A549 (cell line): ENCODE results near the gene ZKSCAN1. TPM values are rescaled to one million over a fixed set of nuclear protein-coding genes. Genes with fewer than 3 reads are reported as not detected.

Experiments used
- ATAC-seq, 2 experiments: fragments of 200-7000 bp in 1 of 2; fragments of >200 bp in 1 of 2; cut with Nextera tagmentation in 1 of 2; cut with Tn5 transposase in 1 of 2; 3 replicates each; pipeline versions ENCODE4 v1.8.0 to v1.9.1; 2018 to 2020; ENCODE audit warnings: mild to moderate bottlenecking in 1 of 2, moderate library complexity in 1 of 2
- CTCF ChIA-PET: fragments of 300-600 bp; sonication (Branson Sonifier 250); formaldehyde crosslinking; extraction: SDS; loops from one replicate; lab custom pipeline; 2021; ENCODE audit warnings: antibody characterized with exemption, inconsistent platforms; lab: Yijun Ruan, JAX
- POLR2A ChIA-PET: fragments of 350-600 bp; formaldehyde crosslinking; extraction: SDS; loops from one replicate; lab custom pipeline; 2021; ENCODE audit warnings: antibody characterized with exemption, inconsistent platforms; lab: Yijun Ruan, JAX
- DNase-seq, 2 experiments: peaks; one replicate each; pipeline versions ENCODE4 v3.0.0 to v3.0.0-alpha.2; 2011 to 2016; ENCODE audit warnings: low read depth in 1 of 2, low spot score in 1 of 2
- FAIRE-seq: peaks from 2 replicates; lab custom pipeline; 2011; peaks lifted over from hg19 to GRCh38; lab: Jason Lieb, UNC
- H3K27ac ChIP-seq, 2 experiments: fragments of >200 bp; sonication (Bioruptor Twin); formaldehyde crosslinking; 3 replicates each; pipeline ENCODE4 v1.5.1; 2016 to 2017
- H3K4me1 ChIP-seq: fragments of >200 bp; sonication (Bioruptor Twin); formaldehyde crosslinking; 3 replicates; pipeline ENCODE4 v1.6.1; 2016
- H3K4me2 ChIP-seq: fragments of >200 bp; sonication (Bioruptor Twin); formaldehyde crosslinking; 3 replicates; pipeline ENCODE4 v1.6.1; 2016
- H3K4me3 ChIP-seq: fragments of >200 bp; sonication (Bioruptor Twin); formaldehyde crosslinking; 3 replicates; pipeline ENCODE4 v1.5.1; 2016
- H3K9me3 ChIP-seq: fragments of >200 bp; sonication (Bioruptor Twin); formaldehyde crosslinking; 3 replicates; pipeline ENCODE4 v1.6.1; 2016
- BHLHE40 ChIP-seq: IDR thresholded peaks from 2 replicates; pipeline ENCODE4 v1.6.1; 2012; ENCODE audit warnings: low read depth, low read length, inconsistent platforms
- CBX2 ChIP-seq: fragments of 200-600 bp; sonication (generic); IDR thresholded peaks from 2 replicates; pipeline ENCODE4 v1.6.1; 2016; ENCODE audit warnings: low read depth, mild to moderate bottlenecking, borderline replicate concordance
- CBX8 ChIP-seq: fragments of 200-600 bp; sonication (generic); IDR thresholded peaks from 2 replicates; pipeline ENCODE4 v1.6.1; 2016
- CEBPB ChIP-seq, 2 experiments: fragments of >200 bp in 1 of 2; sonication (Bioruptor Twin) in 1 of 2; formaldehyde crosslinking in 1 of 2; IDR thresholded peaks; 2 replicates each; pipeline ENCODE4 v1.6.1; 2012 to 2016
- EHMT2 ChIP-seq: fragments of 200-600 bp; sonication (generic); IDR thresholded peaks from 2 replicates; pipeline ENCODE4 v1.6.1; 2016; ENCODE audit warnings: antibody characterized with exemption, low read depth, mild to moderate bottlenecking, moderate library complexity
- ESRRA ChIP-seq: fragments of 150-350 bp; IDR thresholded peaks from 2 replicates; pipeline ENCODE4 v1.6.1; 2014; ENCODE audit warnings: mild to moderate bottlenecking, low read length, borderline replicate concordance
- FOSB ChIP-seq: fragments of 250-450 bp; sonication (Bioruptor Pico); IDR thresholded peaks from 2 replicates; pipeline ENCODE4 v1.5.0; 2020; ENCODE audit warnings: mild to moderate bottlenecking, moderate library complexity
- FOSL2 ChIP-seq, 2 experiments: fragments of 450-650 bp in 1 of 2; fragments of >200 bp in 1 of 2; sonication (Bioruptor Twin) in 1 of 2; formaldehyde crosslinking; IDR thresholded peaks; 2 replicates each; pipeline versions ENCODE4 v1.5.0 to v1.6.1; 2016 to 2020; ENCODE audit warnings: mild to moderate bottlenecking in 1 of 2, moderate library complexity in 1 of 2
- FOXS1 ChIP-seq: fragments of 250-450 bp; sonication (Bioruptor Pico); IDR thresholded peaks from 2 replicates; pipeline ENCODE4 v1.5.0; 2020; ENCODE audit warnings: mild to moderate bottlenecking, moderate library complexity
- GATA3 ChIP-seq: IDR thresholded peaks from 2 replicates; pipeline ENCODE4 v1.6.1; 2012; ENCODE audit warnings: borderline replicate concordance
- HDAC2 ChIP-seq: fragments of 200-600 bp; sonication (generic); IDR thresholded peaks from 2 replicates; pipeline ENCODE4 v1.6.1; 2016
- JUN ChIP-seq, 2 experiments: fragments of >200 bp; sonication (Bioruptor Twin); formaldehyde crosslinking; IDR thresholded peaks; 2 replicates in 1 of 2; 3 replicates in 1 of 2; pipeline ENCODE4 v1.6.1; 2016 to 2017
- KDM1A ChIP-seq: fragments of 200-600 bp; sonication (generic); IDR thresholded peaks from 2 replicates; pipeline ENCODE4 v1.6.1; 2016; ENCODE audit warnings: low read depth, mild to moderate bottlenecking
- KDM5A ChIP-seq: fragments of 200-600 bp; sonication (generic); IDR thresholded peaks from 2 replicates; pipeline ENCODE4 v1.6.1; 2016; ENCODE audit warnings: antibody characterized with exemption, mild to moderate bottlenecking
- MAFK ChIP-seq: fragments of 450-650 bp; IDR thresholded peaks from 2 replicates; pipeline ENCODE4 v1.6.1; 2014; ENCODE audit not compliant: partially characterized antibody
- MYC ChIP-seq: IDR thresholded peaks from 2 replicates; pipeline ENCODE4 v1.6.1; 2012; ENCODE audit warnings: mild to moderate bottlenecking, inconsistent platforms, low read length, improper control_type of control experiment, borderline replicate concordance
- NPAS2 ChIP-seq: fragments of 250-450 bp; sonication (Bioruptor Pico); IDR thresholded peaks from 2 replicates; pipeline ENCODE4 v1.8.0; 2022; ENCODE audit warnings: mild to moderate bottlenecking, moderate library complexity, borderline replicate concordance
- POLR2A ChIP-seq: IDR thresholded peaks from 2 replicates; pipeline ENCODE4 v1.6.1; 2012; ENCODE audit warnings: mild to moderate bottlenecking, low read length
- RARB ChIP-seq: fragments of 250-450 bp; sonication (Bioruptor Pico); IDR thresholded peaks from 2 replicates; pipeline ENCODE4 v1.8.0; 2021; ENCODE audit warnings: mild to moderate bottlenecking, moderate library complexity
- RFX5 ChIP-seq: fragments of 450-650 bp; IDR thresholded peaks from 2 replicates; pipeline ENCODE4 v1.7.1; 2014; ENCODE audit warnings: antibody characterized with exemption, mild to moderate bottlenecking, moderate library complexity
- SREBF2 ChIP-seq: fragments of 450-650 bp; IDR thresholded peaks from 2 replicates; pipeline ENCODE4 v1.6.1; 2014; ENCODE audit warnings: mild to moderate bottlenecking, moderate library complexity
- TFCP2L1 ChIP-seq: fragments of 250-450 bp; sonication (Bioruptor Pico); IDR thresholded peaks from 2 replicates; pipeline ENCODE4 v1.5.0; 2021; ENCODE audit warnings: mild to moderate bottlenecking
- TP53 ChIP-seq: fragments of 250-450 bp; sonication (Bioruptor Pico); IDR thresholded peaks from 2 replicates; pipeline ENCODE4 v1.5.0; 2021; ENCODE audit warnings: mild to moderate bottlenecking, moderate library complexity
- ZC3H11A ChIP-seq: fragments of 450-650 bp; IDR thresholded peaks from 2 replicates; pipeline ENCODE4 v1.6.1; 2014; ENCODE audit warnings: antibody characterized with exemption, mild to moderate bottlenecking
- ZFP36 ChIP-seq: fragments of 450-650 bp; IDR thresholded peaks from 2 replicates; pipeline ENCODE4 v1.6.1; 2014; ENCODE audit warnings: borderline replicate concordance; ENCODE audit not compliant: partially characterized antibody
- ZNF302 ChIP-seq: fragments of 250-450 bp; sonication (Bioruptor Pico); IDR thresholded peaks from 2 replicates; pipeline ENCODE4 v1.9.0; 2021; ENCODE audit warnings: inconsistent platforms, mild to moderate bottlenecking, moderate library complexity
- WGBS: methylation state at CpG from one replicate; pipeline ENCODE4 v1.1.6; 2017; ENCODE audit errors: missing lambda C conversion rate; 5-methylcytosine and 5-hydroxymethylcytosine counted together
- polyA plus RNA-seq, 4 experiments: library from polyadenylated mRNA; depleted of rRNA in 3 of 4; stranded (reverse); fragments of >200 nt; fragmentation: RNase III in 1 of 4; extraction: RNeasy Plus Mini Kit Qiagen cat#74134 plus additional on column Dnase treatment in 1 of 4; gene quantifications; 2 replicates in 3 of 4; 3 replicates in 1 of 4; pipeline ENCODE4 v1.2.3, GENCODE V29; 2011 to 2017
- TF ChIP-seq, protein P1 (sequence below): fragments of >200 bp; sonication (Bioruptor Twin); formaldehyde crosslinking; IDR thresholded peaks from 3 replicates; pipeline ENCODE4 v1.6.1; 2016
- TF ChIP-seq, protein P2 (sequence below): fragments of 150-350 bp; IDR thresholded peaks from 2 replicates; pipeline ENCODE4 v1.6.1; 2014; ENCODE audit warnings: low read depth, mild to moderate bottlenecking, low read length
- TF ChIP-seq, protein P3 (sequence below): fragments of >200 bp; sonication (Bioruptor Twin); formaldehyde crosslinking; IDR thresholded peaks from 2 replicates; pipeline ENCODE4 v1.6.1; 2016
- TF ChIP-seq, protein P4 (sequence below): fragments of 450-650 bp; IDR thresholded peaks from 2 replicates; pipeline ENCODE4 v1.6.1; 2014; ENCODE audit warnings: antibody characterized with exemption

Gene ZKSCAN1
- polyA plus RNA-seq, 2 of the 4 experiments (the other 2 are of a cell fraction): 11.4 to 23.9 TPM

DNA sequence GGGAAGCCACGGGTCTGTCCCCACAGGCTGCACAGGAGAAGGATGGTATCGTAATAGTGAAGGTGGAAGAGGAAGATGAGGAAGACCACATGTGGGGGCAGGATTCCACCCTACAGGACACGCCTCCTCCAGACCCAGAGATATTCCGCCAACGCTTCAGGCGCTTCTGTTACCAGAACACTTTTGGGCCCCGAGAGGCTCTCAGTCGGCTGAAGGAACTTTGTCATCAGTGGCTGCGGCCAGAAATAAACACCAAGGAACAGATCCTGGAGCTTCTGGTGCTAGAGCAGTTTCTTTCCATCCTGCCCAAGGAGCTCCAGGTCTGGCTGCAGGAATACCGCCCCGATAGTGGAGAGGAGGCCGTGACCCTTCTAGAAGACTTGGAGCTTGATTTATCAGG, 8.1 kb downstream of the ZKSCAN1 start:
- no peaks in the 10 kb centered on the region for H3K9me3 ChIP-seq
- TF ChIP-seq GATA3 (no peak), ZFP36 (no peak), BHLHE40 (no peak), HDAC2 (no peak)
- CTCF ChIA-PET: no interaction called here
- 96% methylated on average over 12 of the region's 12 CpGs for WGBS
- H3K4me1 ChIP-seq: no peaks in the 10 kb centered on the region
- H3K4me3 ChIP-seq: no peak overlapping the region
- ATAC-seq (no peak), FAIRE-seq (no peak), DNase-seq (no peak)
- POLR2A ChIA-PET: interaction anchor here (1.4 kb wide), 1 partner anchor 25 kb away, joined by 3 read pairs; no protein-coding TSS in a partner anchor
- no peak overlapping the region for H3K27ac ChIP-seq
- H3K4me2 ChIP-seq: no peak overlapping the region

DNA sequence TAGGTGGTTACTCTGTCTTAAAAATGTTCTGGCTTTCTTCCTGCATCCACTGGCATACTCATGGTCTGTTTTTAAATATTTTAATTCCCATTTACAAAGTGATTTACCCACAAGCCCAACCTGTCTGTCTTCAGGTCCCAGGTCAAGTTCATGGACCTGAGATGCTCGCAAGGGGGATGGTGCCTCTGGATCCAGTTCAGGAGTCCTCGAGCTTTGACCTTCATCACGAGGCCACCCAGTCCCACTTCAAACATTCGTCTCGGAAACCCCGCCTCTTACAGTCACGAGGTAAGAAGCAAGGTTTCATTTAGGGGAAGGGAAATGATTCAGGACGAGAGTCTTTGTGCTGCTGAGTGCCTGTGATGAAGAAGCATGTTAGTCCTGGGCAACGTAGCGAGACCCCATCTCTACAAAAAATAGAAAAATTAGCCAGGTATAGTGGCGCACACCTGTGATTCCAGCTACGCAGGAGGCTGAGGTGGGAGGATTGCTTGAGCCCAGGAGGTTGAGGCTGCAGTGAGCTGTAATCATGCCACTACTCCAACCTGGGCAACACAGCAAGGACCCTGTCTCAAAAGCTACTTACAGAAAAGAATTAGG, 8.7 kb downstream of the ZKSCAN1 start:
- TF ChIP-seq MYC (no peak), CBX8 (no peak), FOSB (CRISPR knock-in tag) (no peak), RARB (CRISPR knock-in tag) (no peak), ZC3H11A (no peak), FOXS1 (no peak), POLR2A (no peak), EHMT2 (no peak), RFX5 (no peak), KDM1A (no peak), KDM5A (no peak), FOSL2 (IDR thresholded peaks at IDR 0.05) (no peak), FOSL2 (CRISPR knock-in tag; IDR thresholded peaks at IDR 0.05) (no peak), ZNF302 (CRISPR knock-in tag) (no peak)
- TF ChIP-seq, protein P1, sequence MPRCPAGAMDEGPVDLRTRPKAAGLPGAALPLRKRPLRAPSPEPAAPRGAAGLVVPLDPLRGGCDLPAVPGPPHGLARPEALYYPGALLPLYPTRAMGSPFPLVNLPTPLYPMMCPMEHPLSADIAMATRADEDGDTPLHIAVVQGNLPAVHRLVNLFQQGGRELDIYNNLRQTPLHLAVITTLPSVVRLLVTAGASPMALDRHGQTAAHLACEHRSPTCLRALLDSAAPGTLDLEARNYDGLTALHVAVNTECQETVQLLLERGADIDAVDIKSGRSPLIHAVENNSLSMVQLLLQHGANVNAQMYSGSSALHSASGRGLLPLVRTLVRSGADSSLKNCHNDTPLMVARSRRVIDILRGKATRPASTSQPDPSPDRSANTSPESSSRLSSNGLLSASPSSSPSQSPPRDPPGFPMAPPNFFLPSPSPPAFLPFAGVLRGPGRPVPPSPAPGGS: no peak
- ATAC-seq (no peak), FAIRE-seq (no peak), DNase-seq (no peak)
- ChIA-PET CTCF (no interaction called here), POLR2A (no interaction called here)
- 92% methylated on average over 12 of the region's 12 CpGs for WGBS
- Histone ChIP-seq H3K4me2 (no peak overlapping the region), H3K4me1 (no peaks in the 10 kb centered on the region), H3K9me3 (no peaks in the 10 kb centered on the region), H3K27ac (no peak overlapping the region), H3K4me3 (no peak overlapping the region)

DNA sequence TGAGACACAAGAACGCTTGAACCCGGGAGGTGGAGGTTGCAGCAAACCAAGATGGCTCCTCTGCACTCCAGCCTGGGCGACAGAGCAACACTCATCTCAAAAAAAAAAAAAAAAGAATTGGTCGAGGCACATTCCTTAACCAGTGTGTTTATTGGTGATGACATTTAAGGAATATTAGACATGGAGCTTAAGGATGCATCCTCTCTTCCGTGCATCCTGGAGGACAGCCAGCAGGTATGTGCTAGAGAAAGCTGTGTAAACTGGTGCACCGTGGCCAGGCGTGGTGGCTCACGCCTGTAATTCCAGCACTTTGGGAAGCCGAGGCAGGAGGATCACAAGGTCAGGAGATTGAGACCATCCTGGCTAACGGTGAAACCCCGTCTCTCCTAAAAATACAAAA, 11.8 kb downstream of the ZKSCAN1 start:
- no peak for FAIRE-seq
- 86% methylated on average over 11 of the region's 11 CpGs for WGBS
- no peaks in the 10 kb centered on the region for H3K4me1 ChIP-seq
- peaks cover 4% of the 10 kb centered on the region; the same call in 2 of the 3 replicates for H3K9me3 ChIP-seq
- DNase-seq: no peak
- ATAC-seq: no peak
- H3K27ac ChIP-seq: no peak overlapping the region
- no peak overlapping the region for H3K4me3 ChIP-seq
- POLR2A ChIA-PET: no interaction called here
- TF ChIP-seq ESRRA (no peak), JUN (IDR thresholded peaks at IDR 0.05) (no peak), CBX8 (no peak), NPAS2 (CRISPR knock-in tag) (no peak), CEBPB (IDR thresholded peaks at IDR 0.05) (no peak), TFCP2L1 (no peak), TP53 (CRISPR knock-in tag) (no peak), CBX2 (no peak), HDAC2 (no peak), MAFK (no peak), SREBF2 (no peak)
- TF ChIP-seq, protein P2, sequence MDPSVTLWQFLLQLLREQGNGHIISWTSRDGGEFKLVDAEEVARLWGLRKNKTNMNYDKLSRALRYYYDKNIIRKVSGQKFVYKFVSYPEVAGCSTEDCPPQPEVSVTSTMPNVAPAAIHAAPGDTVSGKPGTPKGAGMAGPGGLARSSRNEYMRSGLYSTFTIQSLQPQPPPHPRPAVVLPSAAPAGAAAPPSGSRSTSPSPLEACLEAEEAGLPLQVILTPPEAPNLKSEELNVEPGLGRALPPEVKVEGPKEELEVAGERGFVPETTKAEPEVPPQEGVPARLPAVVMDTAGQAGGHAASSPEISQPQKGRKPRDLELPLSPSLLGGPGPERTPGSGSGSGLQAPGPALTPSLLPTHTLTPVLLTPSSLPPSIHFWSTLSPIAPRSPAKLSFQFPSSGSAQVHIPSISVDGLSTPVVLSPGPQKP: no peak
- TF ChIP-seq, protein P1: no peak
- TF ChIP-seq, protein P3, sequence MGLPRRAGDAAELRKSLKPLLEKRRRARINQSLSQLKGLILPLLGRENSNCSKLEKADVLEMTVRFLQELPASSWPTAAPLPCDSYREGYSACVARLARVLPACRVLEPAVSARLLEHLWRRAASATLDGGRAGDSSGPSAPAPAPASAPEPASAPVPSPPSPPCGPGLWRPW: no peak
- TF ChIP-seq, protein P4, sequence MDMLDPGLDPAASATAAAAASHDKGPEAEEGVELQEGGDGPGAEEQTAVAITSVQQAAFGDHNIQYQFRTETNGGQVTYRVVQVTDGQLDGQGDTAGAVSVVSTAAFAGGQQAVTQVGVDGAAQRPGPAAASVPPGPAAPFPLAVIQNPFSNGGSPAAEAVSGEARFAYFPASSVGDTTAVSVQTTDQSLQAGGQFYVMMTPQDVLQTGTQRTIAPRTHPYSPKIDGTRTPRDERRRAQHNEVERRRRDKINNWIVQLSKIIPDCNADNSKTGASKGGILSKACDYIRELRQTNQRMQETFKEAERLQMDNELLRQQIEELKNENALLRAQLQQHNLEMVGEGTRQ: no peak
- CTCF ChIA-PET: interaction anchor here (1.1 kb wide), 1 partner anchor 26 kb away, joined by 3 read pairs; no protein-coding TSS in a partner anchor
- no peak overlapping the region for H3K4me2 ChIP-seq
